ENCODE results near the gene UBA7.
"Not testable (repeated sequence)": the region's sequence is repeated elsewhere in the genome, so short reads cannot be mapped to it uniquely, and the experiment has no call there.

UBA7 gene

DNA sequence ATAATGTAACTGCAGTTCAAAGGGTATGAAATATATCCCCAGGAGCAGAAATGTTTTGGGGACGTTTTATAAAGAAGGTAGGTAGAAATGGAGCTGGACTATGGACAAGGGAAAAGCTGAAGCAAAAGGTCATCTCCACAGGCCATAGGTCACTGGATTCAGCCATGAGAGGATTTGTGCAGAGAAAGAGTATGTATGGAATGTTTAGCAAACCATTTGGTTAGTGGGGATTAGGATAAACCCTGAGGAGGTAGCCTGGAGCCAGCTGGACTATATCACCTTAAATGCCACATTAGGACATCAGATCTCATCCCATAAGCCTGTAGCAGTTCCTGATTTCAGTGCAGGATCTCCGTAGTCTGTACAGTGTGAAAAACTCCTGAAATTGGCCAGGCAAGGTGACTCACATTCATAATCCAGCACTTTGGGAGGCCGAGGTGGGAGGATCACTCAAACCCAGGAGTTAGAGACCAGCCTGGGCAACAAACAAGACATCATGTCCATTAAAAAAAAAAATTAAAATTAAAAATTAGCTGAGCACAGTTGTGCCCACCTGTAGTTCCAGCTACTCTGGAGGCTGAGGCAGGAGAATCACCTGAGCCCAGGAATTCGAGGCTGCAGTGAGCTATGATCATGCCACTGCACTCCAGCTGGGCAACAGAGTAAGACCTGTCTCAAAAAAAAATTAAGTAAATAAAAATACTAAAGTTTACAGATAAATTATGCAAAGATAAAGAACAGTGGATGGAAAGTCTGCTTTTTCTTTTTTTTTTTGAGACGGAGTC is 32.1 kb downstream of the UBA7 start:
- no peak for DNase-seq (ENCODE audit: low read depth)

DNA sequence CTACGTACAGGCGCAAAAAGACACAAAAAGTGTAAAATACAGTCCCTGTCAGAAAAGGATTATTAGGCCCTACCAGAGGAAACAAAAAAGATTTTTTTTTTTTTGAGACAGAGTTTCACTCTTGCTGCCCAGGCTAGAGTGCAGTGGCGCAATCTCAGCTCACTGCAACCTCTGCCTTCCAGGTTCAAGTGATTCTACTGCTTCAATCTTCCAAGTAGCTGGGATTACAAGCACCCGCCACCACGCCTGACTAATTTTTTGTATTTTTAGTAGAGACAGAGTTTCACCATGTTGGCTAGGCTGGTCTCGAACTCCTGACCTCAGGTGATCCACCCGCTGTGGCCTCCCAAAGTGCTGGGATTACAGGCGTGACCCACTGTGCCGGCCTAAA is 32.8 kb downstream of the UBA7 start:
- DNase-seq (ENCODE audit: low read depth) = not testable (repeated sequence)

DNA sequence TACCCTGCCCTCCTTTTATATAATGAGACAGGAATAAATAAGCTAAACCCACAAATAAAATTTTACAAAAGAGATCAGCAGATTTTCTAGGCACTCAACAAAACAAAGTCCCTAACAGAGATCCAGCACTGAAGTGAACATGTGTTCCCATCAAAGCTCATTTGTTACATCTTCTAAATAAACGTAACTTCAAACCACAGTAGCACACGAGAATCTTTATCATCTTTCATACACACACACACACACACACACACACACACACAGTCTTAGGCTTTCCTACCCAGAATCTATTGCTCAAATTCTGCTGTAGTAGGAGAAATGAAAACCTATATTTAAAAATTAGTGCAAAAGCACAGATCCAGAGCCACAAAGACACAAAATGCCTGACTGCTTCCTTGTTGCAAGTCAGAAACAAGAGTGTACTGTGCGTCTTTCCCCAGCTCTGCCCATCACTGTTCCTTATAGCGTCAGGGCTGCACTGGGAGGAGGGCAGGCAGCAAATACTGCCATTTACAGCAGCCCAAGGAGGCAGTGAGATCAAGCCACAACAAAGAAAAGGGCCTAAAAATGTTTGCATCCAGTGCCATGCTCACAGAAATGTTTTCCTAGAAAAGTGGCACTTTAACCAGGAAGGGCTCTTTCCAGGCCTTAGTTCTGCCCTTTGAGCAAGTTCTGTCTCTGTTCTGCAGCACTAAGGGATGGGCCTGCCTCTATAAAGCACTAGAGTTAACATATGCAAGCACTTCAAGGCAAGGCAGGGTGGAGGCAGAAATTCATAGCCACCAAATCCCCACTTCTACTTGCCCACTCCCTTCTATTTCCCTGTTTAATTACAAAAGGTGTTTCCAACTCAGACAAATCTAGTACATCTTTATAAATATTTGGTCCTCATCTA is 33.4 kb downstream of the UBA7 start:
- no peak for DNase-seq (ENCODE audit: low read depth)

DNA sequence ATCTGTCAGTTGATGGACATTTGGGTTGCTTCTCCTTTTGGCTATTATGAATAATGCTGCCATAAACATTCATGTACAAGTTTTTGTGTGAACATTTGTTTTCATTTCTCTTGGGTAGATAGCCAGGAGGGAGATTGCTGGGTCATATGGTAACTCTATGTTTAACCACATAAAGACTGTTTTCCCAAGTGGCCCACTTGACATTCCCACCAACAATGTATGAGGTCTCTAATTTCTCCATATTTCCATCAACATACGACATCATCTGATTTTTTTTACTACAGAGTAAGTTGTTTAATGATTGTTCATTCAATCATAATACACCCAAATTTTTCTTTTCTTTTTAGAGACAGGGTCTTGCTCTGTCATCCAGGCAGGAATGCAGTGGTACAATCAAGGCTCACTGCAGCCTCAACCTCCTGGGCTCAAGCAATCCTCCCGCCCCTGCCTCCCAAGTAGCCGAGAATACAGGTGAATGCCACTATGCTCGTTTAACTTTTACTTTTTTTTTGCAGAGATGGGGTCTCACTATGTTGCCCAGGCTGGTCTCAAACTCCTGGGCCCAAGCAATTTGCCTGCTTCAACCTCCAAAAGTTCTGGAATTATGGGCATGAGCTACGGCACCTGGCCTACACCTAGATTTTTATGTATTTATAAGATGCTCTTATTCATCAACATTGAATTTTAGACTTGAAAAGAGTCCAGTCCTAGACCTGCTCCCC is 34.2 kb downstream of the UBA7 start:
- no peak for DNase-seq (ENCODE audit: low read depth)

DNA sequence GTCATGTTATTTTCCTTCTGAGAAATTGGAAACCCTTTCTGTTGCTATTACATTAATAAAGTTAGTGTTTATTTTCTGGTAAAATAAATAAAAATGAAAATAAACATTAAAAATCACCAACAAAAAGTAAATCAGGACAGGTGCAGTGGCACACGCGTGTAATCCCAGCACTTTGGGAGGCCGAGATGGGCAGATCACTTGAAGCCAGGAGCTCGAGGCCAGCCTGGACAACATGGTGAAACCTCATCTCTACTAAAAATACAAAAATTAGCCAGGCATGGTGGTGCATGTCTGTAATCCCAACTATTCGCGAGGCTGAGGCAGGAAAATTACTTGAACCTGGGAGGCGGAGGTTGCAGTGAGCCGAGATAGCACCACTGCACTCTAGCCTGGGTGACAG is 37.7 kb downstream of the UBA7 start:
- not testable (repeated sequence) for DNase-seq (ENCODE audit: low read depth)

DNA sequence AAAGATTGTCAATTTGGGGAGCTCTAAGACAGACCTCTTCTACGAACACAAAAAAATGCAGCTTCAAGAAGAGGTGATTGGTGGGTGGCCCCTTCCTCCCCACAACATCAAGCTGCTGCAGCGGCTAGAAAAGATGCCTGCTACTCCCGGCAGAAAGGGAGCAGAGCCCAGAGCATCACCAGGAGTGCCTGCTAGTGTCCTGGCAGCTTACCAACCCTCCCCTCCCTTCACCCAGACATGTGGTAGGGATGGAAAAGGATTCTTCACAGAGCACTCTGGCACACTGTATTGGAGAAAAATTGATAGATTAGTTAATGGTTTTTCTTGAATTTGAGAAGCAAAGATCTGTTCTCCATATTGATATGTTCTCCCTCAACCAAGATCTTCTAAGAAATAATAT is 38.2 kb downstream of the UBA7 start:
- no peak for DNase-seq (ENCODE audit: low read depth)

DNA sequence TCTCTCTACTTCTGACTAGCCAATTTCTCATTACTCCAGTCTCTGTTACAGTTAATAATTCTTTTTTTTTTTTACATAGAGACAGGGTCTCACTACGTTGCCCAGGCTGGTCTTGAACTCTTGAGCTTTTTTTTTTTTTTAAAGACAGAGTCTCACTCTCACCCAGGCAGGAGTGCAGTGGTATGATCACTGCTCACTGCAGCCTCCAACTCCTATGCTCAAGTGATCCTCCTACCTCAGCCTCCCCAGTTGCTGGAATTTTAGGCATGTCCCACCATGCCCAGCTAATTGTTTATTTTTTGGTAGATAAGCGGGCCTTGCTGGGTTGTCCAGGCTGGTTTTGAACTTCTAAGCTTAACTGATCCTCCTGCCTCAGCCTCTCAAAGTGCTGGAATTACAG is 41.0 kb downstream of the UBA7 start:
- DNase-seq (ENCODE audit: low read depth) = no peak

DNA sequence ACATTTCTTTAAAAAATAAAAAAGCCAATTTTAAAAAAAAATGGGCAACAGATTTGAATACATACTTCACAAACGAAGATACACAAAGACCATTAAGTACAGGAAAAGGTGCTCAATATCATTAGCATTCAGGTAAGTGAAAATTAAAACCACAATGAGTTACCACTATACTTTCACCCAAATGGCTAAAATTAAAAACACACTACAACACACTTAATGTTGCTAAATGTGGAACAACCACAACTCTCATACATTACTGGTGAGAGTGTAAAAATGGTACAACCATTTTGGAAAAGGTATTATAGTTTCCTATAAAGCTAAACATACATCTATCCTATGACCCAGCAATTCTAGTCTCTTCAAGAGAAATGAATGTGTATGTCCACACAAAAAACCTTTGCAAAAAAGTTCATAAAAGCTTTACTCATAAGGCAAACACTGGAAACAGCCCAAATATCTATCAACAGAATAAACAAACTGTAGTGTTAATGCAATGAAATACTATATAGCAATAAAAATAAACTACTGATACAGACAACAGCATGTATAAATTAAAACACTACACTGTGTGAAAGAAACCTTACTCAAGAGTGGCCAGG is 42.3 kb downstream of the UBA7 start:
- DNase-seq (ENCODE audit: low read depth) = no peak

DNA sequence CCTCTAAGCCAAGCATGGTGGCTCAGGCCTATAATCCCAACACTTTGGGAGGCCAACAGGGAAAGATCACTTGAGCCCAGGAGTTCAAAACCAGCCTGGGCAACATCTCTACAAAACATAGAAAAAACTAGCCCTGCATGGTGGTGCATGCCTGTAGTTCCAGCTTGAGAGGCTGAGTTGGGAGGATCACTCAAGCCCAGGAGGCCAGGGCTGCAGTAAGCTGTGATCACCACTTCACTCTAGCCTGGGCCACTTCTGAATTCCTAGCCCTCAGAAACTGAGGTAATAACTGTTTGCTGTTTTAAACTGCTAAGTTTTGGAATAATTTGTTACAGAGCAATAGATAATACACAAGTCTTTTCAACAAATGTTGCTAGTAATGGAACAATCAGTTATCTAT is 43.8 kb downstream of the UBA7 start:
- no peak for DNase-seq (ENCODE audit: low read depth)

DNA sequence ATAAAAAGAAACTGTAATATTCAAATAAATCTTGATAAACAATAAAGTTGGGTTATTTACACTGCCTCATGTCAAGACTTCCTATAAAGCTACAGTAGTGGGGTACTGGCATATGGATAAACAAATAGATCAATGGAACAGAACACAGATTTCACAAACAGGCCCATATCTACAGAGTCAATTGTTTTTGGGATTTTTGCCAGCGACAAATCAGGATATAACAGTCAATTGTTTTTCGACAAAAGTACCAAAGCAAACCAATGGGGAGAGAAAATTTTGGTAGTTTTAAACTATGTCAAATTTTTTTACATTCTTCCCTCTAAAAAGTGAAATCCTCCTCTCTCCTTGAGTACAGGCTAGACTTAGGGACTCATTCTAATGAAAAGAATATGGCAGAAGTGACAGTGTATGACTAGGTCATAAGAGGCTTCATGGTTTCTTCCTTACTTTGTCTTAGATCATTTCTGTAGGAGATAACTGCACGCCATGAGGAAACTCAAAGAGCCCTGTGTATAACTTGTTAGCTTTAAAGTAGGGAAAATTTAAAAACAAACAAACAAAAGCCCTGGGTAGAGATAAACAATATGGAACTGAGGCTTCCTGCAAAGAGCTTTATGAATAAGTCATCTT is 44.4 kb downstream of the UBA7 start:
- DNase-seq (ENCODE audit: low read depth) = no peak

DNA sequence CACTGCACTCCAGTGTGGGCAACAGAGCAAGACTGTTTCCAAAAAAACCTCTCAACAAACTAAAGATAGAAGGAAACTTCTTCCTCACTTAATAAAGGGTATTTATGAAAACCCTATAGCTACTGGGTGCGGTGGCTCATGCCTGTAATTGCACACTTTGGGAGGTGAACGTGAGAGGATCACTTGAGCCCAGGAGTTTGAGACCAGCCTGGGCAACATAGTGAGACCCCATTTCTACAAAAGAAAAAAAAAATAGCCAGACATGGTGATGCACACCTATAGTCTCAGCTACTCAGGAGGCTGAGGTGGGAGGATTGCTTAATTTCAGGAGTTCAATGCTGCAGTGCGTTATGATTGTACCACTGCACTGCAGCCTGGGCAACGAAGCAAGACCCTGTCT is 49.8 kb downstream of the UBA7 start:
- no peak for DNase-seq (ENCODE audit: low read depth)

DNA sequence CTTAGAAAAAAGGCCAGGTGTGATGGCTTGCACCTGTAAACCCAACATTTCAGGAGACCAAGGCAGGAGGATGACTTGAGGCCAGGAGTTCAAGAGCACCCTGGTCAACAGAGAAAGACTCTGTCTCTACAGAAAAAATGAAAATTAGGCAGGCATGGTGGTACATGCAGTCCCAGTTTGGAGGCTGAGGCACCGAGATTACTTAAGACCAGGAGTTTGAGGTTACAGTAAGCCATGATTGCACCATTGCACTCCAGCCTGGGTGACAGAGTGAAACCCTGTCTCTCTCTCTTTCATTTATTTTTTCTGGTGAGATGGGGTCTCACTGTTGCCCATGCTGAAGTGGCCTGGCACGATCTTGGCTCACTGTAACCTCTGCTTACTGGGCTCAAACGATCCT is 52.1 kb downstream of the UBA7 start:
- no peak for DNase-seq (ENCODE audit: low read depth)

DNA sequence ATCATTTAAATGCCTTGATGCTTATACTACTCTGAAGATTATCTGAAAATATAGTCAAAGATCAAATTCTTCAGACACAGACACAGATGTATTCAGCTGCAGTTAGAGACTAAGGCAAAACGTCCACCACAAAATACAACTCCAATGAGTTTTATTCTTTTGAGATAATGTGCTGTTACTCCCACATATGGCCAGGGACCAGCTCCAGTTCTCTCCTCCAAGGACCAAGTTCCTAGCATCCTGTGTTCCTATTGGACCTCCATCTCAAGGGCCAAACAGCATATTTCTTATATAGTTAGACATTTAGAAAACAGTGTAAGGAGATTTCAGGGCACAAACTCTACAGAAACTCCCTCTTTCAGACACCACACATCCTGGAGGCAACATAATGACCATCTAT is 54.5 kb downstream of the UBA7 start:
- DNase-seq (ENCODE audit: low read depth) = no peak

DNA sequence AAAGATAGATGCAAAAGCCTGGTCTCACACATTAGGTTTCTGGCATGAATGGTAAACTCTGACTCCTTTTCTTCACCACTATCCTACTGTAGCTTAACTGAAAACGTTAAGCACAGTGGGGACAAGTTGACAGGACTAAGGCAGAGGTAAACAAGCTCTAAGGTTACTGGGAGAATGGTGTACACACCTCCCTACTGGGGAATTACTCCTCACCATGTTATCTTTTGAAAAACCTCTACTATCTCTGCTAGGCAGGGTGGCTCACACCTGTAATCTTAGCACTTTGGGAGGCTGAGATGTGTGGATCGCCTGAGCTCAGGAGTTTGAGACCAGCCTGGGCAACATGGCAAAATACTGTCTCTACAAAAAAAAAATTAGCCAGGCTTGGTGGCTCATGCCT is 56.6 kb downstream of the UBA7 start:
- no peak for DNase-seq (ENCODE audit: low read depth)

DNA sequence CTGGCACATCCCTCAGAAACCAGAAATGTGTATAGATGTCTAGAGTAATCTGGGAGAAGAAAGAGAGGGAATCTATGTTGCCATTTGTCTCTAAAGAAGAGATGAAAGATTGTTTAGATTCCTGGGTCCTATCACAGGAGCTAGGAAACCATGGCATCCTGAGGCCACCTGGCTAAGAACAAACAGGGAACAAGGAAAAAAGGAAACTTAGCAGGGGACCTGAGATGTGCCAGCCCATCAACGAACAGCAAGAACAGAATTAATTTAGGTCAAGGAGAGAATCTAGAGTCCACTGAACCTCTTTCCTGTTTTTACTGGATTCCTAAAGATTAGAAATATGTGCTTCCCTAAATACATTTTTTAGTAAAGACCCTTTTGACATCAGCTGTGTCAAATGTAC is 57.7 kb downstream of the UBA7 start:
- no peak for DNase-seq (ENCODE audit: low read depth)
